Measurements from ENCODE around the gene TSPAN14. TPM values are rescaled to one million over a fixed set of nuclear protein-coding genes. Genes with fewer than 3 reads are reported as not detected.

The TSPAN14 gene
- polyA plus RNA-seq, 1 donor from 2014 or later = 45.0 TPM

DNA sequence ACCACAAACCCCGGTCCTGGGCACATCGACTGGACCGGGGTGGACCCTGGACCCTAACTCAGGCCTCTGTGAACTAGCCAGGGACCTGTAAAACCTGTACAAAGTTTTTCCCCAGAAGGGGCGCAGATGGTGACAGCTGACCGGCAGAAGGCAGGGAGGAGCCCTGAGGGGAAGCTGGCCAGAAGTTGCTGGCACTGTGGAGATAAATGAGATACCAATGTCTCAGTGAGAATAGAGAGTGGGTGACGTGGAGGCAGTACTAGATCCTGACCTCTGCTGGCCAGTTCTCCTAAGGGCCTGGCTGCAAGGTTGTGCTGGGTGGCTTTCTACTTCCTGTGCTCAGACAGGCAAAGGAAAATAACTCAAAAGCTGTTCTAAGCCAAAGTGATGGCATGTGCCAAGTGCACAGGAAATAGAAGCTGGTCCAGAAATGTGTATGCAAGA, 10.6 kb upstream of the TSPAN14 start:
- H3K4me3 Mint-ChIP-seq = no peak overlapping the region
- H3K36me3 Mint-ChIP-seq = no peaks in the 10 kb centered on the region
- H3K27ac Mint-ChIP-seq = peak overlapping the region in 1 of 3 donors; percentile 63

DNA sequence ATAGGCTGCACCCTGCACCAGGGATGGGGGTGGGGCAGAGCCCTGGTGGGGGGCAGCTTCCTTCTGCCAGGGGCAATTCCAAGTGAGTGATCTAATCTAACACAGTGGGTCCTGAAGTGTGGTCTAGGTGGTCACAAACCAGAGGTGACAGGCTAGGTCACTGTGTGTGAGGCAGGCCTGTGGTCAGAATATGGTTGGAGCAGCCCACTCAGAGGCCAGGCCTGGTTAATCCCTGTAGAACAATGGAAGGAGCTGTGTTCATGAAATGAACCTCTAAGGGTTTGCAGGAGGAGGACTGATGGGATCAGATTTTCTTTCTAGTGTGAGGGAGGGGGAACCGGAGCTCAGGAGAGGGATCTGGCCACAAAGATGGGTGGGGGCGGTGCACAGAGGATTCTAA, 10.0 kb upstream of the TSPAN14 start:
- H3K27me3 Mint-ChIP-seq = no peaks in the 10 kb centered on the region
- H3K4me1 Mint-ChIP-seq = peaks cover 0 to 8% (median 6%) of the 10 kb centered on the region in 3 donors
- H3K36me3 Mint-ChIP-seq = no peaks in the 10 kb centered on the region
- no peak overlapping the region for H3K27ac Mint-ChIP-seq
- no peaks in the 10 kb centered on the region for H3K9me3 Mint-ChIP-seq
- H3K4me3 Mint-ChIP-seq = peak overlapping the region in 1 of 4 donors; percentile 49

More for the DNA sequence above, 10.6 kb upstream of the TSPAN14 start:
- peaks cover 0 to 6% (median 5%) of the 10 kb centered on the region in 3 donors for H3K4me1 Mint-ChIP-seq
- H3K9me3 Mint-ChIP-seq = no peaks in the 10 kb centered on the region
- no peaks in the 10 kb centered on the region for H3K27me3 Mint-ChIP-seq

DNA sequence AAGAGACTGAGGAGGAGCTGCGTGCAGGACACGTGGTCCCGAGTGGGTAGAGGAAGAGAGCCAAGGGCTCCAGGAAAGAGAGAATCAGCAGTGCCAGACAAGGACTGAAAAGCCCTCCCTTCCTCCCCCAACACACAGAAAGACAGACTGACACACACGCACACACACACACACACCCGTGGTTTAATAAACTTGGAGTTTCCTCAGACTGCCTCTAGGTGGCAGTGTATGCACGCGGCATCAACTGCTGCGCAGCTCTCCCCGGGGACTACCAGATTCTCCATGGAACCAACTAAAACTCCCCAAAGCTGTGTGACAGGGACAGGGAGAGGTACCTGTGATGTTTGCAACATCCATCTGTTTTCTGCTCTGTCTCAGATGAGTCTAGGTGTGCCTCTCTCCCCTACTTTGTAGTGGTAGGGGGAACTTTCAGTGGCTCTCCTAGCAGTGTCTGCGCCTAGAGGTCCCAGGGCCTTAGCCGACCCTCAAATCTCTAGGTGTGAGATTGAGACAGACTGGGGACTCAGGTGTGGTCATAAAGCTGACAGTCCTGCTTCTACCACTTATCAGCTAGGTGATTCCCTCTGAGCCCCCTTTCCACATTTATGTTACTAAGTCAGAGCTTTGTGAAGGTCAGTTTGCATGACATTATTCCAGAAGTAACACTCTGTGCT, 9.3 kb upstream of the TSPAN14 start:
- Mint-ChIP-seq H3K4me1 (peaks cover 0 to 11% (median 6%) of the 10 kb centered on the region in 3 donors), H3K27ac (no peak overlapping the region), H3K27me3 (no peaks in the 10 kb centered on the region), H3K36me3 (no peaks in the 10 kb centered on the region), H3K9me3 (no peaks in the 10 kb centered on the region), H3K4me3 (no peak overlapping the region)

DNA sequence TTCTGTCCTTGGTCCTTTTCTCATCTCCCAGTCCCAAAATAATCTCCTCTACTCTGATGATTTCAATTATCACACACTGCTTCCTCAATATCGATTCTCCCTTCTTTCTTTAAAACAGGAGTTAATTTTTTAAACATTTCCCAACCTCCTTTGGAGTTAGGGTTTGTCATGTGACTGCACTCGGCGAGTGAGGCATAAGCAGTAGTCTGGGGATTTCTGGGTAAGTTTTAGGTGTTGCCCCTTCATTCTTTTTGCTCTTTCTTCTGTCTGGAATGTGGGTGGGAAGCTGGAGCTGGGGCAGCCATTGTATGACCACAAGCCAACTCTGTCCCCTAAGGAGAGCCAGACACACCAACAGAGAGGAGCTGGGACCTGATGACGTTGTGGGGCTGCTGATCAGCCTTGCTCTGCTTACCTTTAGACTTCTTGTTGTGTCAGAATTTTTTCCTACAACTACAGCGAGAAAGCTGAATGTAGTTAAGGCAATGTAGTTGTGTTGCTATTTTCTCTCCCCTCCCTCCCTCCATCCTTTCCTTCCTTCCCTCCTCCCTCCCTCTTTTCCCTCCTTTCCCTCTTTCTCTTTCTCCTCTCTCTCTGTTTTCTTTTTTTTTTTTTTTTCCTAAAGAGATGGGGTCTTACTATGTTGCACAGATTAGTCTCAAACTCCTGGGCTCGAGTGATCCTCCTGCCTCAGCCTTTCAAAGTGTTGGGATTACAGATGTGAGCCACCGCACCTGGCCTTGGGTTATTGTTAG, 6.5 kb upstream of the TSPAN14 start:
- no peaks in the 10 kb centered on the region for H3K27me3 Mint-ChIP-seq
- peaks cover 0 to 11% (median 6%) of the 10 kb centered on the region in 3 donors for H3K4me1 Mint-ChIP-seq
- H3K9me3 Mint-ChIP-seq = no peaks in the 10 kb centered on the region
- H3K27ac Mint-ChIP-seq = peak overlapping the region in 2 of 3 donors; percentile 25 to 54
- H3K36me3 Mint-ChIP-seq = no peaks in the 10 kb centered on the region
- H3K4me3 Mint-ChIP-seq = no peak overlapping the region

DNA sequence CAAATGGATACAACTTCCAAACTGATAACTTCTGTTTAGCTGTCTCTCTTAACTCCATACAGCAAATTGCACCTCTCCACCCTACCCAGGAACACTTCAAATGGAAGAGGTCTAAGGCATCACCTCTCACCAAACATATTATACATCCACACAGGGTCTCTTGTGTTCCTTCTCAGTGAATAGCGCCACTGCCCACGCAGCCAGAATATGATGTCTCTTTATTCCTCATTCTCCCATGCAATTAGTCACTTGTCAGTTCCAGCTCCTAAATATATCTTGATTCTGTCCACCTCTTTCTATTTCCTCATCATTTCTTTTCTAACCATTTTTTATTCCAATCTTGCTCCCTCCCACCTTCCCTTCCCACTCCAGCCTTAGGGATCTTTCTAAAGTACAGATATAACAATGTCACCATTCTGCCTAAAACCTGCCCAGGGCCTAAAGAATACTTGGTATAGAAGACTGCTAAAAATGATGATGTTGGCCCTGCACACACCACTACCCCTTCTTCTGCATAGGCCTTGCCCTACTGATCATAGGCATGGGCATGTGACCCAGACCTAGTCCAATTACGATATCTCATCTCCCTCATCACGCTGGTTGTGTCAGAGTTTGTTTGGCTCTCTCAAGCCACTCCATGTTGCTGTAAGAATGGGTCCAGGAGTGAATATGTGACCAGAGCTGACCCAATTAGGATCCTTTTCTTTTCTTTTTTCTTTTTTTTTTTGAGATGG, 5.7 kb upstream of the TSPAN14 start:
- no peaks in the 10 kb centered on the region for H3K36me3 Mint-ChIP-seq
- peak overlapping the region in 1 of 3 donors; percentile 27 for H3K27ac Mint-ChIP-seq
- no peaks in the 10 kb centered on the region for H3K9me3 Mint-ChIP-seq

DNA sequence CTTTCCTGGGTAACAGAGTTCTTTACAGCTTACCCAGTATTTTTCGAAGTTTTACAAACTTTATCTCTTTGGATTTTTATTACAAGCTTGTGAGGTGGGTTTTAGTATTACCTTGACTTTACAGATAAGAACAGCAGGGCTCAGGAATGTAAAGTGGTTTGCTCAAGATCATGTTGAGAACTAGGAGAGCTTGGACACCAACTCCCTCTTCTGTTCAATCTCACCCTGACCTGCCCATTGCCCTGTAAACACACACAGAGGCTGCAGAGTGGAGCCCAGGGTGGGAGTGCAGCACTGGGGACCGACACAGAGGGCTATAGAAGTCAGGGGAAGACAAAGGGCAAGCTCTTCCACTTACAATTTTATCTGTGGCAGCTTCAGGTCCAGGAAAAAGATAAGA, 4.6 kb upstream of the TSPAN14 start:
- Mint-ChIP-seq H3K27ac (peak overlapping the region in 2 of 3 donors; percentile 1 to 15), H3K36me3 (no peaks in the 10 kb centered on the region), H3K4me1 (peaks cover 7 to 15% (median 10%) of the 10 kb centered on the region in 3 donors), H3K27me3 (no peaks in the 10 kb centered on the region), H3K4me3 (no peak overlapping the region), H3K9me3 (no peaks in the 10 kb centered on the region)

More for the DNA sequence above, 5.7 kb upstream of the TSPAN14 start:
- H3K27me3 Mint-ChIP-seq = no peaks in the 10 kb centered on the region
- peaks cover 3 to 11% (median 8%) of the 10 kb centered on the region in 3 donors for H3K4me1 Mint-ChIP-seq
- H3K4me3 Mint-ChIP-seq = no peak overlapping the region

DNA sequence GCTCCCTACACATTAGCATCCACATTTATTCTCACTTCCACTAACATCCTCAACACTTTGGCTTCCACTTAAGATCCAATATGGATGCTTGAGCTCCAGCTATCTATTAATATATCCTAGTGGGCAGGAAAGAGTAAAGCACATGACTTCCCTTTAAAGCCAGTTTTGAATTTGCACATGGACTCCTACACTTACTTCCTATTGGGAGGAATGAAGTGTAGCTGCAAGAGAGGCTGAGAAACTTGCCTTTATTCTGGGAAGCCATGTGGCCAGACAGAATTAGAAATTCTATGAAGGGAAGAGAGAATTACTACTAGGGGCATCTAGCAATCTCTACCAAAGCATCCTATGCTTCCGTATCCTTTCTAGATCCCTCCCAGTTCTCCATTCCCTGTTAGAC, 3.0 kb upstream of the TSPAN14 start:
- H3K36me3 Mint-ChIP-seq = no peaks in the 10 kb centered on the region
- no peak overlapping the region for H3K27ac Mint-ChIP-seq
- peaks cover 11 to 23% (median 17%) of the 10 kb centered on the region in 3 donors for H3K4me1 Mint-ChIP-seq
- H3K9me3 Mint-ChIP-seq = no peaks in the 10 kb centered on the region
- H3K4me3 Mint-ChIP-seq = no peak overlapping the region
- H3K27me3 Mint-ChIP-seq = no peaks in the 10 kb centered on the region

DNA sequence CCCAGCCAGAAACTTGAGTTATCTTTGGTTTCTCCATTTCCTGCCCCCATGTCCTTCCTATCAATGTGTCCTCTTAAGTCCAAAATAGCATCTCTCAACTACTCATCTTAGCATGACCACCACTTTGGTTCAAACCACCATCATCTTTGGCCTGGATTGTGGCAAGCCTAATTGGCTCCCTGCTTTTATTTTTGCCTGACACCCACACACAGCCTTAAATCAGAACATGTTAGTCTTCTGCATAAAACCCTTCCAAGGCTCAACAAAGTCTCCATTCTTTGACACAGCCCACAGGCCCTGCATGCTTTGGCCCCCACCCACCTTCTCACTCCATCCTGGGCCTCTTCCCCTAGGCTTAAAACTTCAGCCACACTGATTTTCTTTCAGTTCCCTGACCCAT, 2.0 kb upstream of the TSPAN14 start:
- H3K27me3 Mint-ChIP-seq = no peaks in the 10 kb centered on the region
- peaks cover 11 to 28% (median 21%) of the 10 kb centered on the region in 3 donors for H3K4me1 Mint-ChIP-seq
- no peak overlapping the region for H3K4me3 Mint-ChIP-seq
- H3K36me3 Mint-ChIP-seq = no peaks in the 10 kb centered on the region
- H3K9me3 Mint-ChIP-seq = no peaks in the 10 kb centered on the region
- no peak overlapping the region for H3K27ac Mint-ChIP-seq

DNA sequence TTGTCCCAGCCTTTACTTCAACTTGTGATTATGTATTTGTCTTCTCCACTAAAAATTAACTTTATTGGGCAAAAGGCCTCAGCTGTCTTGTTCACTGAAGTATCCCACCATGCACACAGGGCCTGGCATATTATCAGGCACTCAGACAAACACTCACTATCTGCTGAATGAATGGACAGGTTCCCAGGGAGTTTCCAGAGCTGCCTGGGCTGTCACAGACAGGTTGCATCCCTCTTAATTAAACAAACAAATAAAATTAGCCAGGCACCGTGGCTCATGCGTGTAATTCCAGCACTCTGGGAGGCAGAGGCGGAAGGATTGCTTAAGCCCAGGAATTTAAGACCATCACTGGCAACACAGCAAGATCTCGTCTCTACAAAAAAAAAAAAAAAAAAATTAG, 1.5 kb upstream of the TSPAN14 start:
- Mint-ChIP-seq H3K9me3 (no peaks in the 10 kb centered on the region), H3K4me3 (no peak overlapping the region), H3K27me3 (no peaks in the 10 kb centered on the region), H3K36me3 (no peaks in the 10 kb centered on the region), H3K4me1 (peaks cover 11 to 28% (median 21%) of the 10 kb centered on the region in 3 donors), H3K27ac (no peak overlapping the region)

DNA sequence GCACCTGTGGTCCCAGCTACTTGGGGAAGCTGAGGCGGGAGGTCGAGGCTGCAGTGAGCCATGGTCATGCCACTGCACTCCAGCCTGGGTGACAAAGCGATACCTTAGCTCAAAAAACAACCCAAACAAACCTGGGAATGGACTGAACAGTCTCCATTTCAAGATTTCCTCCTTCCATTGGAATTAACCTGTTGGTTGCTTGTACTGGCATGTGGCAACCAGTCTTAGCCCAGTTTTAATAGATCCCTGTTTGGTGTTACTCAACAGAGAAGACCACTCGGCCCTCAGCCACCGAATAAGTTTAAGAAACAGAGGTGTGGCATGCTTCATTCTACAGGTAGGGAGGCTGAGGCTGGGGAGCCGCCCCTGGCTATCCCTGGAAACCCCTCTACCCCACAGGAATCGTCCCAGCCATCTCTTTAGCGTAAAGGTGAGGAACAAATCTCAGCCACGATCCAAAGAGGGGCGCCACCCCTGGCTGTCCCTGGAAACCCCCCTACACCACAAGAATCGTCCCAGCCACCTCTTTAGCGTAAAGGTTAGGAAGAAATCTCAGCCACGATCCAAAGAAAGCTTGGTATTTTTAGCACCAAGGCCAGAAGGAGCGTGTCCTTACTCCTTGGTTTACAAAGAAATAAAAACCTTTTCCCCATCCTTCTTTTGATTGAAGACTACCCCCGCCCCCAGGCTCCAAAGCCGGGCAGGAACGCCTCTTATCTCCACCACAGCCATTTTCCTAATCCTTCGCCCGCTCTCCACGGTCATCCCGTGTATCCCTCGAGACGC, 861 bp upstream of the TSPAN14 start:
- H3K27me3 Mint-ChIP-seq = no peaks in the 10 kb centered on the region

DNA sequence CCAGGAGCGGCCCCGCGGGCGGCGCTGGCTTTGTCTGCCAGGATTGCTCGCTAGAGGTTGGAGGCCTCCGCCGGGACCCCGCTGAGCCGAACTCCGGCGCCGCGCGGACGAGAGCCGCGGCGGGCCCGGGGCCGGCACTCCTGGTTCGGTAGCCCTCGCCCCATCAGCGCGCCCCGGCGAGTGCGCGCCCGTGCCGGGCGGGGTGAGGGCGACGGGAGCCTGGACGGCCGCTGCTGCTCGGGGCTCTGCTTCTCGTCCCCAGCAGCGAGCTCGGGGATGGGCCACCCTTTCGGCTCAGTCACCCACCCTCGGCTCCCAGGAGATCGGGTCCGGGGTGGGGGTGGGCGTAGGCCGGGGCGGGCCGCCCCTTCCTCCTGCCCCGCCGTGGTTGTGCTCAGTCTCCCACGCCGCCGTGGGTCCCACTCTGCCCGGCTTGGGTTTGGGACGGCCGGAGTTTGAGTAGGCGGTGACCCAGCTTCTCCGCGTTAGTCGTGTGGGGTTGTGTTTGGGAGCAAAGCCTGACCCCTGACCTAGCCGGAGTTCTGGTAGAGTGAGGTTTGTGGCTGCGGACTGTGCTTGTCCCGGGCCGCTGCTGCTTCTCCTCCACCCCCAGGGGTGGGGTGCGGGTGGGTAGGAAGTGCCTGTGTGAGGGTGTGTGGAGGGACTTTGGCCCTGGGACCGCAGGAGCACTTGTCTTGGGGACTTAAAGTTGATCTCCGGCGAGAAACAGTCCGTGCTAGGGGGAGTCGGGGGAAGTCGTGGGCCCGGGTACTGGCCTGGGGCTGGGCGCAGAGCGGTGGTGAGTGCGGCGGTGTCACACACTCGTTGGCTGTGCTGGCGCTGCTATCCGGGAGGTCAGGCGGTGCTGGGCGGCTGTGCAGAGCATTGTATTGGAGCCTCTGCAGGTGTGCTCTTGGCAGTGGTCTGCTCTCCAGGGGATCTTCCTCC, 677 bp downstream of the TSPAN14 start:
- Mint-ChIP-seq H3K27me3 (no peaks in the 10 kb centered on the region), H3K4me1 (peaks cover 25 to 39% (median 33%) of the 10 kb centered on the region in 3 donors), H3K36me3 (no peaks in the 10 kb centered on the region), H3K4me3 (peak overlapping the region; percentile 91 to 99 (median 96)), H3K27ac (peak overlapping the region; percentile 55 to 88 (median 87)), H3K9me3 (no peaks in the 10 kb centered on the region)

More for the DNA sequence above, 861 bp upstream of the TSPAN14 start:
- Mint-ChIP-seq H3K9me3 (no peaks in the 10 kb centered on the region), H3K4me1 (peaks cover 11 to 29% (median 25%) of the 10 kb centered on the region in 3 donors), H3K4me3 (peak overlapping the region in 3 of 4 donors; percentile 85 to 94 (median 91)), H3K36me3 (no peaks in the 10 kb centered on the region), H3K27ac (no peak overlapping the region)

DNA sequence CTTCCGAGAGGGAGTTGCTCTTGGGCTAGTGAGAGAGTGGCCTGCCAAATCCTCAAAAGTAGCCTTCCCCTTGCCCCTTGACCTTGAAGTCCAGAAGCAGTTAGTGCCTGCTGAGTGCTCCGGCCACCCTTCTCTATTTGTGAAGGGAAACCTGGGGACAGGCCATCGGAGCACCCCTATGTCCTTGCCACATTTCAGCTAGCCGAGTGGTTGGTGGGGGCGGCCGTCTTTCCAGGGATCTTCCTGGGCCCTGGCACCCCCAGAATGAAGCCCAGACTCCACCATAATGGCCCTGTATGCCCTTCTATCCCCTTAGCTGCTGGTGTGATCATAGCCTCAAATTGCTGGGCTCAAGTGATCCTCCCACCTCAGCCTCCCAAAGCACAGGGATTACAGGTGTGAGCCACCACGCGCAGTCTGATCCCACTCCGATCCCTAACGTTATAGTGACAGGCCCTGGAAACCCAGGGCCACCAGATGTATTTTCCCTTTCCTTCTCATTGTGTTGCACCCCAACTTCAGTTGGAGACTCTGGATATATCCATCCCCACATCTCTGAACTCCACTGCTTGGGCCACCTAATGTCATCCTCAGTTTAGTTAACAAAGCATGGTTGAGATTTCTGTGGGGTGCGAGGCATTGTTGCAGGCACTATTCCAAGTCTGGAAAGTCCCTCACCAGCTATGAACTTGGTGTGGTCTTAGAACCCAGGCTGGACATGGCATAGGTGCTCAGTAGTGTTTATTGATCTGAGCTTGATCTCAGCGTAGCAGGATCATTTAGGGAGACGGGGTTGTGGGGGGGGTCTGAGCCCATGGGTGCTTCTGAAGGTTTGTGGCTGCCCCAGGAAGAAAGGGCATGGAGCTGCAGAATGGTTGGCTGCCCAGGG, 1.6 kb downstream of the TSPAN14 start:
- peaks cover 31 to 47% (median 40%) of the 10 kb centered on the region in 3 donors for H3K4me1 Mint-ChIP-seq
- no peaks in the 10 kb centered on the region for H3K9me3 Mint-ChIP-seq
- H3K27me3 Mint-ChIP-seq = no peaks in the 10 kb centered on the region

More for the DNA sequence above, 1.6 kb downstream of the TSPAN14 start:
- Mint-ChIP-seq H3K27ac (peak overlapping the region in 2 of 3 donors; percentile 87 to 88), H3K36me3 (no peaks in the 10 kb centered on the region), H3K4me3 (peak overlapping the region; percentile 91 to 99 (median 96))

Measured in IgD-negative memory B cell (primary cell).